ENCODE data around the gene PLEKHA5. TPM values are rescaled to one million over a fixed set of nuclear protein-coding genes. Genes with fewer than 3 reads are reported as not detected.
"Not testable (repeated sequence)": the region's sequence is repeated elsewhere in the genome, so short reads cannot be mapped to it uniquely, and the experiment has no call there.

Gene PLEKHA5
- total RNA-seq, 1 donor from 2014 or later, result 10.9 TPM

- DNase-seq (ENCODE audit: low spot score), result no peak
These were observed 70.7 kb downstream of the PLEKHA5 start for GRCh38 chr12:19200261-19200660.

- DNase-seq (ENCODE audit: low spot score), result no peak
These were observed 72.1 kb downstream of the PLEKHA5 start for GRCh38 chr12:19201661-19202060.

GRCh38 chr12:19203013-19203412, 73.5 kb downstream of the PLEKHA5 start:
- DNase-seq (ENCODE audit: low spot score), result no peak

- no peak for DNase-seq (ENCODE audit: low spot score)
These were observed 74.3 kb downstream of the PLEKHA5 start for GRCh38 chr12:19203539-19204506.

GRCh38 chr12:19205120-19205519, 75.6 kb downstream of the PLEKHA5 start:
- no peak for DNase-seq (ENCODE audit: low spot score)

GRCh38 chr12:19206493-19207077, 77.1 kb downstream of the PLEKHA5 start:
- DNase-seq (ENCODE audit: low spot score), result no peak

- DNase-seq (ENCODE audit: low spot score), result no peak
These were observed 78.9 kb downstream of the PLEKHA5 start for GRCh38 chr12:19208456-19208855.

- no peak for DNase-seq (ENCODE audit: low spot score)
These were observed 80.1 kb downstream of the PLEKHA5 start for GRCh38 chr12:19209661-19210060.

- DNase-seq (ENCODE audit: low spot score), result no peak
These were observed 82.3 kb downstream of the PLEKHA5 start for GRCh38 chr12:19211802-19212201.

GRCh38 chr12:19212245-19212644, 82.7 kb downstream of the PLEKHA5 start:
- no peak for DNase-seq (ENCODE audit: low spot score)

GRCh38 chr12:19214020-19214419, 84.5 kb downstream of the PLEKHA5 start:
- no peak for DNase-seq (ENCODE audit: low spot score)

- no peak for DNase-seq (ENCODE audit: low spot score)
These were observed 85.6 kb downstream of the PLEKHA5 start for GRCh38 chr12:19215115-19215514.

GRCh38 chr12:19217446-19217845, 87.9 kb downstream of the PLEKHA5 start:
- DNase-seq (ENCODE audit: low spot score), result no peak

- DNase-seq (ENCODE audit: low spot score), result no peak
These were observed 90.7 kb downstream of the PLEKHA5 start for GRCh38 chr12:19220205-19220604.

GRCh38 chr12:19220852-19221466, 91.4 kb downstream of the PLEKHA5 start:
- DNase-seq (ENCODE audit: low spot score), result no peak

- no peak for DNase-seq (ENCODE audit: low spot score)
These were observed 93.0 kb downstream of the PLEKHA5 start for GRCh38 chr12:19222558-19222957.

- DNase-seq (ENCODE audit: low spot score), result no peak
These were observed 93.5 kb downstream of the PLEKHA5 start for GRCh38 chr12:19223018-19223417.

GRCh38 chr12:19223695-19224094, 94.2 kb downstream of the PLEKHA5 start:
- DNase-seq (ENCODE audit: low spot score), result no peak

- DNase-seq (ENCODE audit: low spot score), result no peak
These were observed 95.2 kb downstream of the PLEKHA5 start for GRCh38 chr12:19224746-19225145.

- DNase-seq (ENCODE audit: low spot score), result no peak
These were observed 97.8 kb downstream of the PLEKHA5 start for GRCh38 chr12:19227190-19227879.

GRCh38 chr12:19227880-19228210, 98.3 kb downstream of the PLEKHA5 start:
- no peak for DNase-seq (ENCODE audit: low spot score)

- DNase-seq (ENCODE audit: low spot score), result not testable (repeated sequence)
These were observed 99.5 kb downstream of the PLEKHA5 start for GRCh38 chr12:19229021-19229420.
